22Rv1 (cell line): ENCODE data around the gene OVCA2.
A peak's percentile ranks its signal among the peaks of the same experiment; 100 is the strongest.

ENCODE experiments used
- H3K27ac ChIP-seq: fragments of 450-650 bp; 2 replicates; pipeline ENCODE4 v1.5.1; 2017
- CTCF ChIP-seq: fragments of 450-650 bp; IDR thresholded peaks from 2 replicates; pipeline ENCODE4 v1.5.1; 2017; ENCODE audit warnings: mild to moderate bottlenecking
- ZFX ChIP-seq: fragments of 450-650 bp; IDR thresholded peaks from 2 replicates; pipeline ENCODE4 v1.6.1; 2017; ENCODE audit warnings: antibody characterized with exemption, borderline replicate concordance

Gene OVCA2

GRCh38 chr17:2070241-2071023 lies 28.6 kb downstream of the OVCA2 start:
- H3K27ac ChIP-seq = no peak overlapping the region
- TF ChIP-seq CTCF = peak; percentile 6; the same call in 1 of the 2 replicates
- TF ChIP-seq ZFX = no peak

DNA sequence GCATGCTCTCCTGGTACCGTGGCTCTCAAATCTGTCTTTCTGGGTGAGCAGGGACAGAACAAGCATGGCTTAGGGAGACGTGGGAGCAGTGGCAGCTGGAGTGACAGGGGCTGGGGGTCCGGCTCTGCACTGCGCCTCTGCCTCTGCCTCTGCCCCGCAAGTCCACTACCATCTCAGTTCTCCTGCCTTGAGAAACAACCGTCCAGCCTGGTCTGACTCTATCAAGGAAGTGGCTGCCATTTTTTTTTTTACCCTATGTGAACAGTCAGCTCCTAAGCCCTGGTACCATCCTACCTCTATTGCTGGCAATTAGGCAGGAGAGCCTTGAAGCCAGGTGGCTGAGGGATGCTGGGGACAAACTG lies 29.2 kb downstream of the OVCA2 start:
- TF ChIP-seq ZFX (no peak), CTCF (no peak)
- no peak overlapping the region for H3K27ac ChIP-seq

GRCh38 chr17:2071455-2072281 lies 29.8 kb downstream of the OVCA2 start:
- TF ChIP-seq CTCF = no peak
- TF ChIP-seq ZFX = no peak
- H3K27ac ChIP-seq = no peak overlapping the region

DNA sequence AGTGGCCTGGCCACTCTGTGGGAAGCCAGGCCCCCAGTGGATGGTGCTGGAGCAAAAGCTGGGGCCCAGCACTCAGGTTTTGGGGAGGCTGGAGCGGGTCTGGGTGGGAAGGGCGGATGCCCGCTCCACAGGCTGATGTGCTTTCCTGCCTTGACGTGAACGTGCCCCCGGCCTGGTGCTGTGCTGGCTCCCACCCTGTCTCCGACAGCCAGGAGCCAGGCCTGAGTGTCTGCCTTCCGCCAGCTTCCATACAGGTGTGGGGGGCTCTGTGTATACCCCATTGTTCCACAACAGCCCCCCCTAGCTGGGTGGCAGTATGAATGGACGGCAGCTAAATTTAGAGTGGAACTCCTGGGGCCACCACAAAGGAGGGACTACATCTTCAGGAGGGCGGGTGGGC lies 33.1 kb downstream of the OVCA2 start:
- H3K27ac ChIP-seq = no peak overlapping the region
- TF ChIP-seq CTCF (no peak), ZFX (no peak)

GRCh38 chr17:2075336-2076086 lies 33.7 kb downstream of the OVCA2 start:
- H3K27ac ChIP-seq = no peak overlapping the region
- TF ChIP-seq ZFX (no peak), CTCF (no peak)

DNA sequence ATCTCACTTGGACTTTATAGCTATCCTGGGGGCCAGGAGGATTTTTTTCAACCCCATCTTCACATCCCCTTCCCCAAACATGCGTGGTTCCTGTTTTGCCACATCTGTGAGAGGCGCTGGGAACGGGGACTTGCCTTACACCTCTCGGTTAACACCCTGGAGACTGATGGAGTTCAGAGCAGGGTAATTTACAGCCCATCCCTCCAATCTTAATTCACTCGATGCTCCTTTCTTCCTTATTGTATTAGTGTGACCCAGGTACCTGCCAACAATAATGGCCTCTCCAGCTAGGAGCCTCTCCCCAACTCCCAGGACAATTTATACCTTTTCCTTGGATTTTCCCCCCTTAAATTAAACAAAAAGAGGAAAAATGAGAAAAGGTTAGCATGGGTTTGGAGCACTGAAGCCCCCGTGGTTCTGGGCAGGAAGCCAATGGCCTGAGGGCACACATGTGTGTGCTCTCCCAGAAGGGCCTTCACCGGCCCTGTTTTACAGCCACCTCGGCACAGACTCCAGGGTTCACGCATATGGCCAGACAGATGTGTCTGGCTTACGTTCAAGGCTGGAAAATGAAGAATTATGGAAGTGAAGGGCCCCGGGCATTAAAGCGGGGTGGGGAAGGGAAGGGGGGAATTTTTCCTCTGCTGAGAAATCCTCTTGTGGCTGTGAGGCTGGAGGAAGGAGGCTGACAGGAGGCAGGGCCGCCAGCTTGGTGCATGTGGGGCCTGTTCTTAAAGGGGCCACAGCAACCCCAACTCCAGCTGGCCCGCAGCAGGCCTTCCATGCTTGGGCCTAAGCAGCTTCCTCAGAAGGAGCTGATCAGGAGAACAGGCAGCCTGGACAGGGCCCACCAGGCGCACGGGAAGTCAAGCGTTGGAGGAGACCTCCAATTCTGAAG lies 34.5 kb downstream of the OVCA2 start:
- H3K27ac ChIP-seq = no peak overlapping the region

More for the DNA sequence above, 34.5 kb downstream of the OVCA2 start:
- TF ChIP-seq ZFX (no peak), CTCF (no peak)
